Tibial nerve (tissue), 4 donors: ENCODE results near the gene BCHE. TPM values are rescaled to one million over a fixed set of nuclear protein-coding genes. Genes with fewer than 3 reads are reported as not detected.

Experiments
- DNase-seq, 2 donors: peaks; one replicate each; pipeline ENCODE4 v3.0.0-alpha.2; 2019; ENCODE audit warnings: low spot score in 2 of 2
- H3K27ac ChIP-seq, 4 donors: fragments of 200-600 bp; sonication (generic) in 3 of 4; one replicate each; pipeline ENCODE4 v1.5.1; 2017 to 2019; ENCODE audit warnings: mild to moderate bottlenecking in 1 of 4
- H3K27me3 ChIP-seq, 2 donors: fragments of 200-600 bp; sonication (generic) in 1 of 2; one replicate each; pipeline versions ENCODE4 v1.5.1 to v1.6.0; 2017 to 2019
- H3K36me3 ChIP-seq, 3 donors: fragments of 200-600 bp; sonication (generic); one replicate each; pipeline ENCODE4 v1.5.1; 2018 to 2019
- H3K4me1 ChIP-seq, 4 donors: fragments of 200-600 bp; sonication (generic) in 3 of 4; one replicate each; pipeline ENCODE4 v1.5.1; 2017 to 2019
- H3K4me3 ChIP-seq, 4 donors: fragments of 200-600 bp; sonication (generic) in 3 of 4; one replicate each; pipeline ENCODE4 v1.5.1; 2017 to 2019; ENCODE audit warnings: mild to moderate bottlenecking in 1 of 4, moderate library complexity in 1 of 4
- H3K9me3 ChIP-seq, 4 donors: fragments of 200-600 bp; sonication (generic) in 3 of 4; one replicate each; pipeline ENCODE4 v1.5.1; 2017 to 2019
- EP300 ChIP-seq, 2 donors: sonication (generic); formaldehyde crosslinking; IDR thresholded peaks; one replicate each; pipeline ENCODE4 v1.6.1; 2017; ENCODE audit warnings: antibody characterized with exemption in 2 of 2, mild to moderate bottlenecking in 1 of 2
- POLR2A ChIP-seq, 2 donors: fragments of 450-650 bp; IDR thresholded peaks; one replicate each; pipeline ENCODE4 v1.6.1; 2017; ENCODE audit warnings: antibody characterized with exemption in 2 of 2, mild to moderate bottlenecking in 2 of 2, moderate library complexity in 2 of 2
- WGBS, 2 donors: methylation state at CpG; one replicate each; pipeline ENCODE4 v1.1.5; 2018; 5-methylcytosine and 5-hydroxymethylcytosine counted together
- total RNA-seq, 4 donors: library from RNA; depleted of rRNA; stranded (reverse); fragments of >200 nt; gene quantifications; one replicate each; pipeline ENCODE4 v1.1.0, GENCODE V29; 2016
- TF ChIP-seq, protein P1 (sequence below), 5 experiments: fragments of 200-600 bp in 3 of 5; fragments of 450-650 bp in 2 of 5; sonication (generic) in 3 of 5; IDR thresholded peaks; one replicate each; pipeline ENCODE4 v1.5.1; 2016 to 2019; ENCODE audit warnings: antibody characterized with exemption in 5 of 5, mild to moderate bottlenecking in 3 of 5, moderate library complexity in 2 of 5

Gene BCHE
- total RNA-seq, 4 donors from 2014 or later = 0.30 to 1.3 (median 0.98) TPM; not detected in 1

- TF ChIP-seq POLR2A (IDR thresholded peaks at IDR 0.05) (no peak), EP300 (IDR thresholded peaks at IDR 0.05) (no peak)
- TF ChIP-seq, protein P1, sequence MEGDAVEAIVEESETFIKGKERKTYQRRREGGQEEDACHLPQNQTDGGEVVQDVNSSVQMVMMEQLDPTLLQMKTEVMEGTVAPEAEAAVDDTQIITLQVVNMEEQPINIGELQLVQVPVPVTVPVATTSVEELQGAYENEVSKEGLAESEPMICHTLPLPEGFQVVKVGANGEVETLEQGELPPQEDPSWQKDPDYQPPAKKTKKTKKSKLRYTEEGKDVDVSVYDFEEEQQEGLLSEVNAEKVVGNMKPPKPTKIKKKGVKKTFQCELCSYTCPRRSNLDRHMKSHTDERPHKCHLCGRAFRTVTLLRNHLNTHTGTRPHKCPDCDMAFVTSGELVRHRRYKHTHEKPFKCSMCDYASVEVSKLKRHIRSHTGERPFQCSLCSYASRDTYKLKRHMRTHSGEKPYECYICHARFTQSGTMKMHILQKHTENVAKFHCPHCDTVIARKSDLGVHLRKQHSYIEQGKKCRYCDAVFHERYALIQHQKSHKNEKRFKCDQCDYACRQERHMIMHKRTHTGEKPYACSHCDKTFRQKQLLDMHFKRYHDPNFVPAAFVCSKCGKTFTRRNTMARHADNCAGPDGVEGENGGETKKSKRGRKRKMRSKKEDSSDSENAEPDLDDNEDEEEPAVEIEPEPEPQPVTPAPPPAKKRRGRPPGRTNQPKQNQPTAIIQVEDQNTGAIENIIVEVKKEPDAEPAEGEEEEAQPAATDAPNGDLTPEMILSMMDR (IDR thresholded peaks at IDR 0.05) = no peak
- H3K9me3 ChIP-seq = no peaks in the 10 kb centered on the region
- no peaks in the 10 kb centered on the region for H3K36me3 ChIP-seq
- no peaks in the 10 kb centered on the region for H3K4me1 ChIP-seq
- H3K4me3 ChIP-seq = no peak overlapping the region
- H3K27me3 ChIP-seq = no peaks in the 10 kb centered on the region
- no peak overlapping the region for H3K27ac ChIP-seq
- 57 to 58% methylated on average over 2 of the region's 2 CpGs for WGBS, 2 donors
- DNase-seq = no peak
Measured at GRCh38 chr3:165778891-165779290, 58.3 kb downstream of the BCHE start.

DNA sequence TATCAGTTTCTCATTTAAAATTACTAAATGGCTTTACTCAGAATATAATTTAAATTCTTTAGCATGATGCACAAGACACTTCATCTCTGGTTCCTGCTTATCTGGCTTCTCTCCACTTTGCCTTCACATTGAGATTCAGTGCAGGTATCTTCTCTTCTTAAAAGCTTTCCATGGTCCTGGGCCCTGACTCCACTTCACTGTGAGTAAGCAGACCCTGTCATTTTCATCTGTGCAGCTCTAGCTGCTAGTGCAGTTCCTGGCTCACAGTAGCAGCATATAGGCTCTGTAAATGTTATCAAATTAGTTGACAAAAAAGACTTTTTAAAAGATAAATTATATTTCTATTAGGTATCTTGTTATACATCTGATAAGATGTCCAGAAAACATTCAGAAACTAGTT is 58.8 kb downstream of the BCHE start:
- TF ChIP-seq, protein P1 (IDR thresholded peaks at IDR 0.05) = no peak
- TF ChIP-seq POLR2A (IDR thresholded peaks at IDR 0.05) = no peak
- no peak for TF ChIP-seq EP300 (IDR thresholded peaks at IDR 0.05)
- no peaks in the 10 kb centered on the region for H3K36me3 ChIP-seq
- no peaks in the 10 kb centered on the region for H3K27me3 ChIP-seq
- DNase-seq = no peak
- no peak overlapping the region for H3K4me3 ChIP-seq
- H3K4me1 ChIP-seq = no peaks in the 10 kb centered on the region
- H3K9me3 ChIP-seq = no peaks in the 10 kb centered on the region
- no peak overlapping the region for H3K27ac ChIP-seq

DNA sequence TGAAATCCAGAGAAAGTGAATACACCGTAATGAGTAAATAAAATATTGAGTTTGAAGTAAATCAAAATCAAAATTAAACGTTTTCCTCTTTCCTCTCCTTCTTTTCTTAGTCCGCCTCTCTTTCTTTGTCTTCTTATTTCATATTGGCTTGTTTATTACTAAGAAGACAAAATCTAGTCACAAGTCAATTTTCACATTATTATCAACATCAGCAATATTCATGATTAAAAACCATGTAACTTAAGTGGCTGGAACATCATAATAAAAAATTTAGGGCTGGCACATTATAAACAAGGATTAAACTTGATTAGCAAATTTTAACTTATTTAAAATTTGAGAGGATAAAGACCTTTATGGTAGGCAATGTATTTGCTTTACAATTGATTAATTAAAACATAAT is 61.4 kb downstream of the BCHE start:
- H3K9me3 ChIP-seq = no peaks in the 10 kb centered on the region
- H3K36me3 ChIP-seq = no peaks in the 10 kb centered on the region
- DNase-seq = no peak
- no peak overlapping the region for H3K27ac ChIP-seq
- TF ChIP-seq POLR2A (IDR thresholded peaks at IDR 0.05) (no peak), EP300 (IDR thresholded peaks at IDR 0.05) (no peak)
- TF ChIP-seq, protein P1 (IDR thresholded peaks at IDR 0.05) = no peak
- WGBS, 2 donors = 57 to 73% methylated on average over 3 of the region's 3 CpGs
- no peaks in the 10 kb centered on the region for H3K27me3 ChIP-seq
- no peaks in the 10 kb centered on the region for H3K4me1 ChIP-seq
- no peak overlapping the region for H3K4me3 ChIP-seq

- Histone ChIP-seq H3K27ac (no peak overlapping the region), H3K4me3 (no peak overlapping the region), H3K36me3 (no peaks in the 10 kb centered on the region), H3K9me3 (no peaks in the 10 kb centered on the region), H3K4me1 (no peaks in the 10 kb centered on the region), H3K27me3 (no peaks in the 10 kb centered on the region)
- DNase-seq = no peak
- TF ChIP-seq POLR2A (IDR thresholded peaks at IDR 0.05) (no peak), EP300 (IDR thresholded peaks at IDR 0.05) (no peak)
- TF ChIP-seq, protein P1 (IDR thresholded peaks at IDR 0.05) = no peak
- WGBS, 2 donors = 86% methylated on average over 3 of the region's 3 CpGs
Measured at GRCh38 chr3:165770781-165771180, 66.4 kb downstream of the BCHE start.

DNA sequence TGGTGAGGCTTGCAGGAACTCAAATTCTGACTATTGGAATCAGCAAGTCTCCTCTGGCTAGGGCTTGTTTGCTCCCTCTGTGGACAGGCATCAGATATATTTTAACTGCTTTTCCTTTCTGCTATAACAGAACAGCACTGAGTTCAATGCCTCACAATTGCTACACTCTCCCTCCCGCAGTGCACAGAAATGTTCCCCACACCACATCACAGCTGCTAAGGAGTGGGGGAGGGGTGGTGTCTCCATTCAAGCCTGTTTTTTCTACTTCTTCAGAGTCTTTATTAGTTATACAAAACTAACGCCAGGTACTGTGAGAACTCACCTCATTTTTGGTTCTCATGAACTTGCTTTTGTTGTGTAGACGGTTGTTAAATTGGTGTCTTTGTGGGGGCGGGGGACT is 68.5 kb downstream of the BCHE start:
- Histone ChIP-seq H3K9me3 (no peaks in the 10 kb centered on the region), H3K27ac (no peak overlapping the region), H3K4me3 (no peak overlapping the region), H3K4me1 (no peaks in the 10 kb centered on the region), H3K36me3 (no peaks in the 10 kb centered on the region), H3K27me3 (no peaks in the 10 kb centered on the region)
- no peak for DNase-seq
- WGBS, 2 donors = 77 to 84% methylated on average over 4 of the region's 4 CpGs
- TF ChIP-seq POLR2A (IDR thresholded peaks at IDR 0.05) (no peak), EP300 (IDR thresholded peaks at IDR 0.05) (no peak)
- TF ChIP-seq, protein P1 (IDR thresholded peaks at IDR 0.05) = no peak
